ENCODE results near the gene SLC25A33.

GRCh38 chr1:9615316-9616063, 76.2 kb downstream of the SLC25A33 start:
- TF ChIP-seq CTCF (conservative IDR thresholded peaks at IDR 0.05; ENCODE audit: low read depth, low read length), result peak; percentile 64
- TF ChIP-seq EZH2 (IDR thresholded peaks at IDR 0.05; ENCODE audit: borderline replicate concordance, low read depth, low read length, poor library complexity, severe bottlenecking), result no peak

Data from A673 (cell line).